Measurements from ENCODE around the gene KLHDC10. TPM values are rescaled to one million over a fixed set of nuclear protein-coding genes. Genes with fewer than 3 reads are reported as not detected.

The KLHDC10 gene
- total and polyA plus RNA-seq, 2 of the 13 experiments (the other 11 are each of a cell fraction or from before 2014, with no cell fraction given) = 11.9 to 21.6 TPM

DNA sequence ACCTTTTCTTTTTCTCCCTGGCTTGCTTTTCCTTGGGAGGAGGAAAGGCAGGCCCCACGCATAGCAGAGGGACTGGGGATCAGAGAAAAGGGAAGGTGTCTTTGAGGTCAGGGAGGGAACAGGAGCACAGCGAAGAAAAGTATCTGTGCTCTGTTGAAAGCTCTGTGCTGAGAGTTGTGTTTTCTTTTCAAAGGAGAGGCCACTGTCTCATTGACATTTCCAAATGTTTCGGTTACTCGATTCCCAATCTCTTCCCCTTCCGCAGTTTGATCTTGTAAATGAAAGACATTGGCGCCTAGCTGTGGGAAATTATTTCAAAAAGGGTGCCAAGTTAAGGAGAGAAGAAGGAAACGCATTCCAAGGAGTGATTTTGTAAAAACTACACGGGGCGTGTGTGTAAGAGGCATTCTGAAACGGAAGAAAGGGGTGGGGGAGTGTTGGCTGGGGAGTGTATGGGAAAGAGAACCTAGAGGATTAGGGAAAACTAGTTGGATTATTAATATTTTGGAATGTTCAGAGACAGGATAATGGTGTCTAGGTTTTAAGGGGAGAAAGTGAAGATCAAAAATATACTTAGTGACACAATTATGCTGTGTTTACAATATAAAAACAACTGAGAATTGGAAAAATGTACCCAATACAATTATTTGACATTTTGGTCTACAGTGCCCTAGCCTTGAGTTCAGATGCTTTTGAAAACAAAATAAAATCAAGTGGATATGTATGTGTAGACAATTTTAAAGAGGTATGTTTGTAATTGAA is 708 bp downstream of the KLHDC10 start:
- in situ Hi-C loops (cut with HindIII; ENCODE audit: extremely low pct_ligation_motif_present, low pct_unique_long_range_greater_than_20kb) = loop anchor here (10.0 kb wide), 1 partner anchor 654 kb away; no protein-coding TSS in a partner anchor
- ATAC-seq (peak; percentile 27; the same call in 2 of the 3 replicates), FAIRE-seq (no peak), DNase-seq (ENCODE audit: low spot score) (no peak)
- peaks cover 49% of the 10 kb centered on the region for H3K79me2 ChIP-seq (ENCODE audit: insufficient read depth, low read length)
- H2AFZ ChIP-seq (ENCODE audit: low read length) = no peak overlapping the region
- no peaks in the 10 kb centered on the region; a peak in 1 of 5 replicates for H3K27me3 ChIP-seq (ENCODE audit: control insufficient read depth in 1 of 2, insufficient read depth in 2 of 2, low read length in 2 of 2)
- intact Hi-C loops (cut with micrococcal nuclease; ENCODE audit: unreplicated experiment) = loop anchor here (5.0 to 10.0 kb wide), 3 partner anchors 81 to 761 kb away; partner anchors contain the start of genes SSMEM1 and TMEM209
- POLR2A ChIA-PET = interaction anchor here (0.6 to 4.3 kb wide), 6 partner anchors 11 to 1503 kb away, joined by 3 to 28 read pairs (median 6); partner anchors contain the start of genes TMEM209 and ZC3HC1
- peaks cover 52% of the 10 kb centered on the region for H3K4me1 ChIP-seq (ENCODE audit: insufficient read depth, low read length)
- peak overlapping the region; percentile 68 for H3K4me2 ChIP-seq (ENCODE audit: low read depth, low read length)
- CTCF ChIA-PET (ENCODE audit: low intra/inter-chr PET ratio, low total read pairs) = interaction anchor here (1.6 kb wide), 1 partner anchor 171 kb away, joined by 7 read pairs; no protein-coding TSS in a partner anchor
- H3K4me3 ChIP-seq (replicated peaks in 1 of 3; ENCODE audit: insufficient read depth in 1 of 3, low read depth in 2 of 3, low read length in 3 of 3) = peak overlapping the region; percentile 86 to 94 (median 91)
- no peaks in the 10 kb centered on the region for H3K36me3 ChIP-seq (replicated peaks in 1 of 2; ENCODE audit: control insufficient read depth in 1 of 2, insufficient read depth in 2 of 2, low read length in 2 of 2)
- under 1% methylated on average over 10 of the region's 10 CpGs for WGBS (ENCODE audit: low lambda C conversion rate)
- peak overlapping the region; percentile 57 for H3K27ac ChIP-seq (ENCODE audit: extremely low read length, insufficient read depth, low read length)
- H3K9ac ChIP-seq (ENCODE audit: insufficient read depth, low read depth, low read length) = peak overlapping the region; percentile 80
- H4K20me1 ChIP-seq (ENCODE audit: insufficient read depth, low read length) = no peaks in the 10 kb centered on the region
- BruUV-seq (replicated peaks) = no TSS peak
- H3K9me3 ChIP-seq (ENCODE audit: low read length) = no peaks in the 10 kb centered on the region
- TF ChIP-seq NFRKB (IDR thresholded peaks at IDR 0.05) = no peak
- TF ChIP-seq, protein P1, sequence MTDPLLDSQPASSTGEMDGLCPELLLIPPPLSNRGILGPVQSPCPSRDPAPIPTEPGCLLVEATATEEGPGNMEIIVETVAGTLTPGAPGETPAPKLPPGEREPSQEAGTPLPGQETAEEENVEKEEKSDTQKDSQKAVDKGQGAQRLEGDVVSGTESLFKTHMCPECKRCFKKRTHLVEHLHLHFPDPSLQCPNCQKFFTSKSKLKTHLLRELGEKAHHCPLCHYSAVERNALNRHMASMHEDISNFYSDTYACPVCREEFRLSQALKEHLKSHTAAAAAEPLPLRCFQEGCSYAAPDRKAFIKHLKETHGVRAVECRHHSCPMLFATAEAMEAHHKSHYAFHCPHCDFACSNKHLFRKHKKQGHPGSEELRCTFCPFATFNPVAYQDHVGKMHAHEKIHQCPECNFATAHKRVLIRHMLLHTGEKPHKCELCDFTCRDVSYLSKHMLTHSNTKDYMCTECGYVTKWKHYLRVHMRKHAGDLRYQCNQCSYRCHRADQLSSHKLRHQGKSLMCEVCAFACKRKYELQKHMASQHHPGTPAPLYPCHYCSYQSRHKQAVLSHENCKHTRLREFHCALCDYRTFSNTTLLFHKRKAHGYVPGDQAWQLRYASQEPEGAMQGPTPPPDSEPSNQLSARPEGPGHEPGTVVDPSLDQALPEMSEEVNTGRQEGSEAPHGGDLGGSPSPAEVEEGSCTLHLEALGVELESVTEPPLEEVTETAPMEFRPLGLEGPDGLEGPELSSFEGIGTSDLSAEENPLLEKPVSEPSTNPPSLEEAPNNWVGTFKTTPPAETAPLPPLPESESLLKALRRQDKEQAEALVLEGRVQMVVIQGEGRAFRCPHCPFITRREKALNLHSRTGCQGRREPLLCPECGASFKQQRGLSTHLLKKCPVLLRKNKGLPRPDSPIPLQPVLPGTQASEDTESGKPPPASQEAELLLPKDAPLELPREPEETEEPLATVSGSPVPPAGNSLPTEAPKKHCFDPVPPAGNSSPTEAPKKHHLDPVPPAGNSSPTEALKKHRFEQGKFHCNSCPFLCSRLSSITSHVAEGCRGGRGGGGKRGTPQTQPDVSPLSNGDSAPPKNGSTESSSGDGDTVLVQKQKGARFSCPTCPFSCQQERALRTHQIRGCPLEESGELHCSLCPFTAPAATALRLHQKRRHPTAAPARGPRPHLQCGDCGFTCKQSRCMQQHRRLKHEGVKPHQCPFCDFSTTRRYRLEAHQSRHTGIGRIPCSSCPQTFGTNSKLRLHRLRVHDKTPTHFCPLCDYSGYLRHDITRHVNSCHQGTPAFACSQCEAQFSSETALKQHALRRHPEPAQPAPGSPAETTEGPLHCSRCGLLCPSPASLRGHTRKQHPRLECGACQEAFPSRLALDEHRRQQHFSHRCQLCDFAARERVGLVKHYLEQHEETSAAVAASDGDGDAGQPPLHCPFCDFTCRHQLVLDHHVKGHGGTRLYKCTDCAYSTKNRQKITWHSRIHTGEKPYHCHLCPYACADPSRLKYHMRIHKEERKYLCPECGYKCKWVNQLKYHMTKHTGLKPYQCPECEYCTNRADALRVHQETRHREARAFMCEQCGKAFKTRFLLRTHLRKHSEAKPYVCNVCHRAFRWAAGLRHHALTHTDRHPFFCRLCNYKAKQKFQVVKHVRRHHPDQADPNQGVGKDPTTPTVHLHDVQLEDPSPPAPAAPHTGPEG (CRISPR knock-in tag; IDR thresholded peaks at IDR 0.05) = no peak
- no peak for TF ChIP-seq TEAD3 (CRISPR knock-in tag; optimal IDR thresholded peaks at IDR 0.05; ENCODE audit: borderline replicate concordance)
- TF ChIP-seq, protein P2, sequence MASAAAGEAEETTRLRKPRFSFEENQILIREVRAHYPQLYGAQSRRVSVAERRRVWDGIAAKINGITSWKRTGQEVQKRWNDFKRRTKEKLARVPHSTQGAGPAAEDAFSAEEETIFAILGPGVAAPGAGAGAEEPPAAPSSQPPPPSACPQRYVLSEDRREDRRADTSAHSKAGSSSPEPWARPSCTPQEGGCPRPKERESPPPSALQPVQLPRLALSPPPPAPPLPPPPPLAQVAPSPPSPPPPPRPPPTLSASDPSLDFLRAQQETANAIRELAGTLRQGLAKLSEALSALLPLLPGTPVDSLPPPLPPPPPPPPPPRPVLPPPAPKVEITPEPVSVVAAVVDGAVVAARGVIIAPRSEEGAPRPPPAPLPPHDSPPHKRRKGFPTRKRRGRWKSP (CRISPR knock-in tag; IDR thresholded peaks at IDR 0.05) = no peak
- TF ChIP-seq ZFP82 (CRISPR knock-in tag; IDR thresholded peaks at IDR 0.05; ENCODE audit: borderline replicate concordance) = 0 out of 2 replicates have a peak, but pooled peaks have one; percentile 17
- TF ChIP-seq SMAD3 (CRISPR knock-in tag; IDR thresholded peaks at IDR 0.05) = no peak
- TF ChIP-seq WIZ (CRISPR knock-in tag; IDR thresholded peaks at IDR 0.05) = no peak
- TF ChIP-seq, protein P3, sequence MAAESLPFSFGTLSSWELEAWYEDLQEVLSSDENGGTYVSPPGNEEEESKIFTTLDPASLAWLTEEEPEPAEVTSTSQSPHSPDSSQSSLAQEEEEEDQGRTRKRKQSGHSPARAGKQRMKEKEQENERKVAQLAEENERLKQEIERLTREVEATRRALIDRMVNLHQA (CRISPR knock-in tag; IDR thresholded peaks at IDR 0.05) = no peak
- no peak for TF ChIP-seq ARHGAP35 (CRISPR knock-in tag; IDR thresholded peaks at IDR 0.05; ENCODE audit: borderline replicate concordance)
- no peak for TF ChIP-seq POLR2A (IDR thresholded peaks at IDR 0.05; ENCODE audit: insufficient read depth in 1 of 2, low read depth in 2 of 2, low read length in 2 of 2)
- no peak for TF ChIP-seq ZNF761 (CRISPR knock-in tag; conservative IDR thresholded peaks at IDR 0.05)
- no peak for TF ChIP-seq KLF16 (CRISPR knock-in tag; IDR thresholded peaks at IDR 0.05)
- TF ChIP-seq, protein P4, sequence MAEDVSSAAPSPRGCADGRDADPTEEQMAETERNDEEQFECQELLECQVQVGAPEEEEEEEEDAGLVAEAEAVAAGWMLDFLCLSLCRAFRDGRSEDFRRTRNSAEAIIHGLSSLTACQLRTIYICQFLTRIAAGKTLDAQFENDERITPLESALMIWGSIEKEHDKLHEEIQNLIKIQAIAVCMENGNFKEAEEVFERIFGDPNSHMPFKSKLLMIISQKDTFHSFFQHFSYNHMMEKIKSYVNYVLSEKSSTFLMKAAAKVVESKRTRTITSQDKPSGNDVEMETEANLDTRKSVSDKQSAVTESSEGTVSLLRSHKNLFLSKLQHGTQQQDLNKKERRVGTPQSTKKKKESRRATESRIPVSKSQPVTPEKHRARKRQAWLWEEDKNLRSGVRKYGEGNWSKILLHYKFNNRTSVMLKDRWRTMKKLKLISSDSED (CRISPR knock-in tag; IDR thresholded peaks at IDR 0.05) = no peak
- no peak for TF ChIP-seq NR3C1 (CRISPR knock-in tag; IDR thresholded peaks at IDR 0.05)
- TF ChIP-seq MEIS2 (CRISPR knock-in tag; IDR thresholded peaks at IDR 0.05) = no peak
